Fibroblast of lung (primary cell): Measurements from ENCODE around the gene TBC1D2B.

Experiments
- EZH2 ChIP-seq: IDR thresholded peaks from 2 replicates; pipeline ENCODE4 v1.5.1; 2012; ENCODE audit warnings: low read length, control low read depth, mild to moderate bottlenecking; ENCODE audit errors: missing control alignments
- TF ChIP-seq, protein P1 (sequence below), 2 donors: IDR thresholded peaks in 1 of 2; conservative IDR thresholded peaks in 1 of 2; 1 replicate in 1 of 2; 2 replicates in 1 of 2; pipeline ENCODE4 v1.5.1; 2011 to 2012; ENCODE audit warnings: low read length in 2 of 2, control low read depth in 1 of 2, inconsistent platforms in 1 of 2, low read depth in 1 of 2, mild to moderate bottlenecking in 1 of 2

DNA sequence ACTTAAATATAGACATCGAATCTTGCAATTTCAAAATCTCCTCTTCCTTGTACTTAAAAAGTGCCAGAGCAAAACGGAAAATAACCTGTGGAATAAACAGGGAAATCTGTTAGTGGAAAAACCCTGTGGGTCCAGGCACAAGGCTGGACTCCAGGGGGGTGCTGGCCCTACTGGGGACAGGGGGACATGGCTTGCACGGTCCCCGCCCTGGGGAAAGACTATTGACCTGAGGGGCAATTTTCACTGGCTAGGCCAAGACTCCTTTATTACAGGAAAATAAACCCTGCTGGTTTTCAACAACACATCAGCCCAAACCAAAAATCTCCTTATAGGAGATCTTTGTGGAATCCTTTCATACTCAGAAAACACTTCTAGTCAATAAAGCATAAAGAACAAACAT, 75.9 kb downstream of the TBC1D2B start:
- TF ChIP-seq, protein P1, sequence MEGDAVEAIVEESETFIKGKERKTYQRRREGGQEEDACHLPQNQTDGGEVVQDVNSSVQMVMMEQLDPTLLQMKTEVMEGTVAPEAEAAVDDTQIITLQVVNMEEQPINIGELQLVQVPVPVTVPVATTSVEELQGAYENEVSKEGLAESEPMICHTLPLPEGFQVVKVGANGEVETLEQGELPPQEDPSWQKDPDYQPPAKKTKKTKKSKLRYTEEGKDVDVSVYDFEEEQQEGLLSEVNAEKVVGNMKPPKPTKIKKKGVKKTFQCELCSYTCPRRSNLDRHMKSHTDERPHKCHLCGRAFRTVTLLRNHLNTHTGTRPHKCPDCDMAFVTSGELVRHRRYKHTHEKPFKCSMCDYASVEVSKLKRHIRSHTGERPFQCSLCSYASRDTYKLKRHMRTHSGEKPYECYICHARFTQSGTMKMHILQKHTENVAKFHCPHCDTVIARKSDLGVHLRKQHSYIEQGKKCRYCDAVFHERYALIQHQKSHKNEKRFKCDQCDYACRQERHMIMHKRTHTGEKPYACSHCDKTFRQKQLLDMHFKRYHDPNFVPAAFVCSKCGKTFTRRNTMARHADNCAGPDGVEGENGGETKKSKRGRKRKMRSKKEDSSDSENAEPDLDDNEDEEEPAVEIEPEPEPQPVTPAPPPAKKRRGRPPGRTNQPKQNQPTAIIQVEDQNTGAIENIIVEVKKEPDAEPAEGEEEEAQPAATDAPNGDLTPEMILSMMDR (conservative IDR thresholded peaks at IDR 0.05 in 1 of 2, IDR thresholded peaks at IDR 0.05 in 1 of 2; ENCODE audit: low read depth in 1 of 2, low read length in 2 of 2), result no peak
- TF ChIP-seq EZH2, result no peak
